B cell (primary cell): Measurements from ENCODE around the gene MOB1B. TPM values are rescaled to one million over a fixed set of nuclear protein-coding genes. Genes with fewer than 3 reads are reported as not detected.

Experiments used
- ATAC-seq: fragments of 200-7000 bp; cut with Tn5 transposase; one replicate; pipeline ENCODE4 v1.10.0; 2021; ENCODE audit warnings: low read depth, mild to moderate bottlenecking, moderate number of reproducible peaks, moderate library complexity
- CTCF ChIA-PET: fragments of 350-600 bp; sonication (Branson Sonifier 250); formaldehyde crosslinking; loops from one replicate; lab custom pipeline; 2021; ENCODE audit warnings: antibody characterized with exemption, inconsistent platforms; lab: Charles Lee
- POLR2A ChIA-PET: fragments of 350-600 bp; sonication (Branson Sonifier 250); formaldehyde crosslinking; loops from one replicate; lab custom pipeline; 2021; ENCODE audit warnings: antibody characterized with exemption; lab: Charles Lee
- DNase-seq: peaks from one replicate; pipeline ENCODE4 v3.0.0; 2013
- H2AFZ ChIP-seq: 2 replicates; pipeline ENCODE4 v1.6.1; 2012; ENCODE audit warnings: mild to moderate bottlenecking, low read depth, low read length; ENCODE audit not compliant: insufficient read depth, poor library complexity, severe bottlenecking
- H3K27ac ChIP-seq, 2 donors: 1 replicate in 1 of 2; 2 replicates in 1 of 2; pipeline ENCODE4 v1.5.1; 2012 to 2013; ENCODE audit warnings: low read length in 2 of 2, mild to moderate bottlenecking in 2 of 2, moderate library complexity in 1 of 2
- H3K27me3 ChIP-seq, 4 experiments: fragments of 200-600 bp in 1 of 4; sonication (generic) in 1 of 4; replicated peaks in 1 of 4; 1 replicate in 2 of 4; 2 replicates in 2 of 4; pipeline versions ENCODE4 v1.6.1 to v1.7.0; 2013 to 2016; ENCODE audit warnings: low read length in 3 of 4, mild to moderate bottlenecking in 2 of 4, mixed read lengths in 1 of 4, moderate library complexity in 1 of 4; ENCODE audit not compliant: insufficient read depth in 4 of 4, control insufficient read depth in 3 of 4; ENCODE audit errors: control extremely low read depth in 1 of 4
- H3K36me3 ChIP-seq, 2 experiments: replicated peaks in 1 of 2; 1 replicate in 1 of 2; 2 replicates in 1 of 2; pipeline versions ENCODE4 v1.6.1 to v1.7.1; 2013; ENCODE audit warnings: low read length in 1 of 2; ENCODE audit not compliant: insufficient read depth in 2 of 2, control insufficient read depth in 1 of 2; ENCODE audit errors: control extremely low read depth in 1 of 2, extremely low read depth in 1 of 2
- H3K4me1 ChIP-seq, 2 donors: fragments of 200-600 bp in 1 of 2; sonication (generic) in 1 of 2; 1 replicate in 1 of 2; 2 replicates in 1 of 2; pipeline versions ENCODE4 v1.5.1 to v1.6.1; 2013 to 2017; ENCODE audit warnings: low read length in 2 of 2; ENCODE audit not compliant: control insufficient read depth in 2 of 2, insufficient read depth in 2 of 2
- H3K4me2 ChIP-seq: replicated peaks from 2 replicates; pipeline ENCODE3; 2012; ENCODE audit warnings: mild to moderate bottlenecking, low read depth, low read length; ENCODE audit not compliant: poor library complexity, severe bottlenecking
- H3K4me3 ChIP-seq, 5 experiments: fragments of 200-600 bp in 1 of 5; sonication (generic) in 1 of 5; 1 replicate in 3 of 5; 2 replicates in 2 of 5; pipeline versions ENCODE4 v1.5.1 to v1.7.0; 2011 to 2016; ENCODE audit warnings: low read length in 4 of 5, mild to moderate bottlenecking in 4 of 5, low read depth in 2 of 5, control low read depth in 1 of 5, moderate library complexity in 1 of 5; ENCODE audit not compliant: insufficient read depth in 1 of 5; ENCODE audit errors: control extremely low read depth in 1 of 5, extremely low read depth in 1 of 5
- H3K79me2 ChIP-seq: fragments of 200-600 bp; sonication (generic); one replicate; pipeline ENCODE4 v1.6.0; 2016; ENCODE audit warnings: low read length; ENCODE audit not compliant: control insufficient read depth, insufficient read depth
- H3K9ac ChIP-seq: fragments of 200-600 bp; sonication (generic); 2 replicates; pipeline ENCODE4 v1.6.1; 2017; ENCODE audit warnings: mild to moderate bottlenecking, low read length, moderate library complexity
- H3K9me3 ChIP-seq, 3 donors: one replicate each; pipeline versions ENCODE4 v1.6.1 to v1.7.1; 2013; ENCODE audit warnings: low read length in 2 of 3; ENCODE audit not compliant: control insufficient read depth in 2 of 3, insufficient read depth in 1 of 3; ENCODE audit errors: control extremely low read depth in 1 of 3
- H4K20me1 ChIP-seq: 2 replicates; pipeline ENCODE4 v1.6.0; 2012; ENCODE audit warnings: mild to moderate bottlenecking, low read length; ENCODE audit not compliant: insufficient read depth, control insufficient read depth, poor library complexity, severe bottlenecking
- H3K27ac Mint-ChIP-seq: one replicate; pipeline ENCODE4 v1.8.0; 2021; ENCODE audit warnings: mixed read lengths
- H3K27me3 Mint-ChIP-seq: one replicate; pipeline ENCODE4 v1.8.0; 2021; ENCODE audit warnings: mixed read lengths
- H3K4me1 Mint-ChIP-seq: one replicate; pipeline ENCODE4 v1.8.0; 2021; ENCODE audit warnings: mixed read lengths
- H3K4me3 Mint-ChIP-seq: one replicate; pipeline ENCODE4 v1.8.0; 2021; ENCODE audit warnings: mixed read lengths
- H3K9me3 Mint-ChIP-seq: one replicate; pipeline ENCODE4 v1.8.0; 2022; ENCODE audit warnings: mixed read lengths; ENCODE audit not compliant: insufficient read depth
- CTCF ChIP-seq: fragments of 200-600 bp; IDR thresholded peaks from one replicate; pipeline ENCODE4 v1.8.0; 2022; ENCODE audit warnings: antibody characterized with exemption, mild to moderate bottlenecking
- EZH2 ChIP-seq: IDR thresholded peaks from 2 replicates; pipeline ENCODE4 v1.6.1; 2012; ENCODE audit warnings: borderline replicate concordance, low read depth, mild to moderate bottlenecking, moderate library complexity, low read length; ENCODE audit not compliant: insufficient read depth, poor library complexity, severe bottlenecking
- WGBS: methylation state at CpG from one replicate; pipeline ENCODE4 v1.1.5; 2013; ENCODE audit warnings: missing lambda C conversion rate; ENCODE audit not compliant: insufficient coverage; 5-methylcytosine and 5-hydroxymethylcytosine counted together
- intact Hi-C: fragments of 100-400 bp; cut with micrococcal nuclease; formaldehyde crosslinking; loops from one replicate; pipeline ENCODE4 v1.10.0; 2022
- polyA plus RNA-seq: library from polyadenylated mRNA; depleted of rRNA; stranded (reverse); fragments of >200 nt; gene quantifications from 2 replicates; pipeline ENCODE4 v1.2.3, GENCODE V29; 2012
- total RNA-seq, 2 donors: library from RNA; stranded (reverse); fragments of 120-200 nt in 1 of 2; gene quantifications; 1 replicate in 1 of 2; 2 replicates in 1 of 2; pipeline versions ENCODE4 v1.2.3 to v1.2.4, GENCODE V29; 2013 to 2022

Gene MOB1B
- total and polyA plus RNA-seq, 2 donors (not counting 1 experiment from before 2014, with no cell fraction given) = 2.3 to 30.4 TPM

GRCh38 chr4:70925418-70925817, 23.2 kb downstream of the MOB1B start:
- H3K4me3 Mint-ChIP-seq = no peak overlapping the region
- ChIA-PET POLR2A (interaction anchor here (0.7 kb wide), 1 partner anchor 16 kb away, joined by 4 read pairs; no protein-coding TSS in a partner anchor), CTCF (interaction anchor here (1.3 kb wide), 1 partner anchor 19 kb away, joined by 4 read pairs; no protein-coding TSS in a partner anchor)
- DNase-seq = no peak
- peak overlapping the region; percentile 12 for H3K9ac ChIP-seq
- H4K20me1 ChIP-seq = no peaks in the 10 kb centered on the region
- peaks cover 1 to 6% (median 3%) of the 10 kb centered on the region in 3 donors for H3K9me3 ChIP-seq
- TF ChIP-seq CTCF (no peak), EZH2 (no peak)
- intact Hi-C loops = loop anchor here (5.0 kb wide), 1 partner anchor 67 kb away; the partner anchor contains the start of gene DCK
- peak overlapping the region; percentile 61 for H3K4me2 ChIP-seq
- no peak overlapping the region for H2AFZ ChIP-seq
- H3K27ac ChIP-seq = peak overlapping the region in 1 of 2 donors; percentile 59
- H3K27me3 Mint-ChIP-seq = no peaks in the 10 kb centered on the region
- no peaks in the 10 kb centered on the region for H3K9me3 Mint-ChIP-seq
- no peaks in the 10 kb centered on the region for H3K36me3 ChIP-seq
- WGBS = no CpG with 5 or more reads among the region's 1 CpG
- no peak for ATAC-seq
- H3K4me1 ChIP-seq = peaks cover 33% of the 10 kb centered on the region in 2 donors
- H3K79me2 ChIP-seq = peaks cover 58% of the 10 kb centered on the region
- H3K27ac Mint-ChIP-seq = peak overlapping the region; percentile 22
- peaks cover 38% of the 10 kb centered on the region for H3K4me1 Mint-ChIP-seq
- H3K4me3 ChIP-seq = no peak overlapping the region
- H3K27me3 ChIP-seq = no peaks in the 10 kb centered on the region
